ENCODE measurements around the gene COL4A2.

GRCh38 chr13:110542169-110542796 lies 235.2 kb downstream of the COL4A2 start:
- no peak for TF ChIP-seq TARDBP (IDR thresholded peaks at IDR 0.05)
- no peak for TF ChIP-seq CTBP1 (IDR thresholded peaks at IDR 0.05; ENCODE audit: borderline replicate concordance)
- TF ChIP-seq ARNT (IDR thresholded peaks at IDR 0.05) = no peak
- TF ChIP-seq NFRKB (IDR thresholded peaks at IDR 0.05) = no peak
- TF ChIP-seq SUZ12 (IDR thresholded peaks at IDR 0.05) = no peak
- no peak for TF ChIP-seq FOXK2 (IDR thresholded peaks at IDR 0.05)
